ENCODE data around the gene PARD3. TPM values are rescaled to one million over a fixed set of nuclear protein-coding genes. Genes with fewer than 3 reads are reported as not detected.

Gene PARD3
- total RNA-seq, 3 donors from 2014 or later = 48.2 to 93.7 (median 60.6) TPM

DNA sequence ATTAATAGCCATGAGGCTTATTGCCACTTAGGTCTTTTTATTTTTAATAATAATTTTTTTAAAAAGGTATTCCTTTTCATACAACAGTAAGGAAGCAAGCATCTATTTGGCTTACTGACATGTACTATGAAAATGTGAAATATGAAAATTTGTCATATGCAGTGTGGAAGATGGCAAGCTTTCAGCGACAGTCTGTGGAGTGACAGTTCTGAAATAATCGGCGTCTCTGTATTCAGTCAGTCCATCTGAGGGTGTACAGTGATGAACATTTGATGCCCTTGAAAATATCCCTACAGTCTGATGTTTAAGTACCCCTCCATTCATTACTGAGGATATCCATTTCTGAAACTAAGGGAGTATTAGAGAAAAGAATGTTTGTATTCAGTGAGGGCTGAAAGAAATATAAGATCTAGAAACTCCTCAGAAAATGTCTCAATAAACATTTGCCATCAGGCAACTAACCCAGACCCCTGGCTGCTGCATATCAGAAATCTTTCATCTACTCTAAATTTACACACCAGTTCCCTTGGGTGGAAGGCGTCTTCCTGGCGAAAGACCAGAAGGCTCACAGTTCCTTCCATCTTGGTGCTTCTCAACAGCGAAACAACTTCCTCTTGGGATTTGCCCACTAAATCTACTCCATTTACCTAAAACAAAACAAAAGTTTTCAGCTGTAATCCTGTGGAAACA, 440.6 kb downstream of the PARD3 start:
- H3K27me3 ChIP-seq = no peaks in the 10 kb centered on the region
- no peak overlapping the region for H3K4me3 ChIP-seq
- no peak for TF ChIP-seq POLR2A (IDR thresholded peaks at IDR 0.05)
- no peak for TF ChIP-seq POLR2AphosphoS5 (IDR thresholded peaks at IDR 0.05)
- TF ChIP-seq, protein P1, sequence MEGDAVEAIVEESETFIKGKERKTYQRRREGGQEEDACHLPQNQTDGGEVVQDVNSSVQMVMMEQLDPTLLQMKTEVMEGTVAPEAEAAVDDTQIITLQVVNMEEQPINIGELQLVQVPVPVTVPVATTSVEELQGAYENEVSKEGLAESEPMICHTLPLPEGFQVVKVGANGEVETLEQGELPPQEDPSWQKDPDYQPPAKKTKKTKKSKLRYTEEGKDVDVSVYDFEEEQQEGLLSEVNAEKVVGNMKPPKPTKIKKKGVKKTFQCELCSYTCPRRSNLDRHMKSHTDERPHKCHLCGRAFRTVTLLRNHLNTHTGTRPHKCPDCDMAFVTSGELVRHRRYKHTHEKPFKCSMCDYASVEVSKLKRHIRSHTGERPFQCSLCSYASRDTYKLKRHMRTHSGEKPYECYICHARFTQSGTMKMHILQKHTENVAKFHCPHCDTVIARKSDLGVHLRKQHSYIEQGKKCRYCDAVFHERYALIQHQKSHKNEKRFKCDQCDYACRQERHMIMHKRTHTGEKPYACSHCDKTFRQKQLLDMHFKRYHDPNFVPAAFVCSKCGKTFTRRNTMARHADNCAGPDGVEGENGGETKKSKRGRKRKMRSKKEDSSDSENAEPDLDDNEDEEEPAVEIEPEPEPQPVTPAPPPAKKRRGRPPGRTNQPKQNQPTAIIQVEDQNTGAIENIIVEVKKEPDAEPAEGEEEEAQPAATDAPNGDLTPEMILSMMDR (IDR thresholded peaks at IDR 0.05) = no peak
- no peak for DNase-seq (ENCODE audit: low spot score in 2 of 2)
- H3K4me1 ChIP-seq = no peaks in the 10 kb centered on the region
- H3K9me3 ChIP-seq = no peaks in the 10 kb centered on the region
- H3K36me3 ChIP-seq = no peaks in the 10 kb centered on the region
- intact Hi-C loops (cut with DNase I; ENCODE audit: low total_unique reads) = no loop called here
- no peak overlapping the region for H3K27ac ChIP-seq

DNA sequence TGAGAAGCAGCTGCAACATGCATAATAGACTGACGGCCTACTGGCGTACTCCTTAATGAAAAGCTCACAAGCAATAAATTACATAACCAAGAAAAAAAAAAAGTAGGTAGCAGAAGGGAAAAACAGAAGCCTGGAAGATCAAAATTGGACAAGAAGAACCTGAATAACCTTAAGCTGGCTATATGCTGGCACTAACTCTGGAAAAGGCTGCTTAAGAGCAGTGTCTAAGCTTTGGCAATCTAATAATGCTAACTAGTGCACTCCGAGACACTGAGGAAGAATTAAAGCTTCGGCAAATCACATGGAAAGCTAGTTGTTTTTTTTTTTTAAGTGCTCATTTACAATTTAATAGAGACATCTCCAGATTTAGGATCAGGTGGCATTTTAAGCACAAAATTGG, 441.9 kb downstream of the PARD3 start:
- Histone ChIP-seq H3K27me3 (no peaks in the 10 kb centered on the region), H3K4me1 (no peaks in the 10 kb centered on the region), H3K4me3 (no peak overlapping the region), H3K36me3 (no peaks in the 10 kb centered on the region), H3K27ac (no peak overlapping the region), H3K9me3 (no peaks in the 10 kb centered on the region)
- DNase-seq (ENCODE audit: low spot score in 2 of 2) = no peak
- intact Hi-C loops (cut with DNase I; ENCODE audit: low total_unique reads) = no loop called here
- no peak for TF ChIP-seq POLR2A (IDR thresholded peaks at IDR 0.05)
- TF ChIP-seq, protein P1 (IDR thresholded peaks at IDR 0.05) = no peak
- no peak for TF ChIP-seq POLR2AphosphoS5 (IDR thresholded peaks at IDR 0.05)

GRCh38 chr10:34372509-34372908, 442.6 kb downstream of the PARD3 start:
- no peaks in the 10 kb centered on the region for H3K36me3 ChIP-seq

GRCh38 chr10:34370126-34370525, 445.0 kb downstream of the PARD3 start:
- Histone ChIP-seq H3K4me3 (no peak overlapping the region), H3K36me3 (no peaks in the 10 kb centered on the region), H3K9me3 (no peaks in the 10 kb centered on the region), H3K27ac (no peak overlapping the region), H3K4me1 (no peaks in the 10 kb centered on the region), H3K27me3 (no peaks in the 10 kb centered on the region)
- DNase-seq (ENCODE audit: low spot score in 2 of 2) = no peak
- intact Hi-C loops (cut with DNase I; ENCODE audit: low total_unique reads) = no loop called here
- TF ChIP-seq POLR2A (IDR thresholded peaks at IDR 0.05) = no peak
- TF ChIP-seq, protein P1 (IDR thresholded peaks at IDR 0.05) = no peak

More at GRCh38 chr10:34372509-34372908, 442.6 kb downstream of the PARD3 start:
- H3K4me1 ChIP-seq = no peaks in the 10 kb centered on the region
- TF ChIP-seq, protein P1 (IDR thresholded peaks at IDR 0.05) = no peak
- no peak for TF ChIP-seq POLR2AphosphoS5 (IDR thresholded peaks at IDR 0.05)
- TF ChIP-seq POLR2A (IDR thresholded peaks at IDR 0.05) = no peak
- H3K27me3 ChIP-seq = no peaks in the 10 kb centered on the region
- intact Hi-C loops (cut with DNase I; ENCODE audit: low total_unique reads) = no loop called here
- H3K4me3 ChIP-seq = no peak overlapping the region
- no peaks in the 10 kb centered on the region for H3K9me3 ChIP-seq
- no peak for DNase-seq (ENCODE audit: low spot score in 2 of 2)
- no peak overlapping the region for H3K27ac ChIP-seq

- intact Hi-C loops (cut with DNase I; ENCODE audit: low total_unique reads) = no loop called here
- no peaks in the 10 kb centered on the region for H3K9me3 ChIP-seq
- H3K27ac ChIP-seq = no peak overlapping the region
- H3K36me3 ChIP-seq = no peaks in the 10 kb centered on the region
- DNase-seq (ENCODE audit: low spot score in 2 of 2) = no peak
- H3K4me3 ChIP-seq = no peak overlapping the region
- no peaks in the 10 kb centered on the region for H3K4me1 ChIP-seq
- no peaks in the 10 kb centered on the region for H3K27me3 ChIP-seq
- TF ChIP-seq, protein P1 (IDR thresholded peaks at IDR 0.05) = no peak
- TF ChIP-seq POLR2AphosphoS5 (IDR thresholded peaks at IDR 0.05) (no peak), POLR2A (IDR thresholded peaks at IDR 0.05) (no peak)
Measured at GRCh38 chr10:34369120-34369519, 446.0 kb downstream of the PARD3 start.
